Endothelial cell (in vitro differentiated cells): Measurements from ENCODE around the gene PDE4B. TPM values are rescaled to one million over a fixed set of nuclear protein-coding genes. Genes with fewer than 3 reads are reported as not detected.

Experiments used
- DNase-seq: peaks from one replicate; pipeline ENCODE4 v3.0.0; 2021; ENCODE audit warnings: low spot score
- H3K27ac Mint-ChIP-seq: one replicate; pipeline ENCODE4 v1.8.0; 2021; ENCODE audit warnings: mixed read lengths, inconsistent platforms; ENCODE audit not compliant: unreplicated experiment
- H3K27me3 Mint-ChIP-seq: one replicate; pipeline ENCODE4 v1.8.0; 2021; ENCODE audit warnings: mild to moderate bottlenecking, moderate library complexity, mixed read lengths, inconsistent platforms; ENCODE audit not compliant: unreplicated experiment
- H3K36me3 Mint-ChIP-seq: one replicate; pipeline ENCODE4 v1.8.0; 2021; ENCODE audit warnings: mild to moderate bottlenecking, low read depth, mixed read lengths, inconsistent platforms; ENCODE audit not compliant: unreplicated experiment
- H3K4me1 Mint-ChIP-seq: one replicate; pipeline ENCODE4 v1.8.0; 2021; ENCODE audit warnings: mild to moderate bottlenecking, mixed read lengths, inconsistent platforms; ENCODE audit not compliant: unreplicated experiment
- H3K4me3 Mint-ChIP-seq: one replicate; pipeline ENCODE4 v1.8.0; 2021; ENCODE audit warnings: mild to moderate bottlenecking, mixed read lengths, inconsistent platforms; ENCODE audit not compliant: unreplicated experiment
- H3K9me3 Mint-ChIP-seq: one replicate; pipeline ENCODE4 v1.8.0; 2021; ENCODE audit warnings: mixed read lengths, inconsistent platforms; ENCODE audit not compliant: unreplicated experiment
- total RNA-seq: library from RNA; stranded (reverse); fragmentation: NEBNext Ultra II Directional; extraction: Animal tissue kit (Norgen Biotek cat#: 25700); gene quantifications from one replicate; pipeline ENCODE4 v1.2.1, GENCODE V29; 2021; ENCODE audit not compliant: unreplicated experiment
- TF ChIP-seq, protein P1 (sequence below): fragments of 200-600 bp; sonication (generic); IDR thresholded peaks from one replicate; pipeline ENCODE4 v1.5.0; 2021; ENCODE audit warnings: antibody characterized with exemption; ENCODE audit not compliant: unreplicated experiment

Gene PDE4B
- total RNA-seq, 1 donor from 2014 or later = 45.6 TPM

DNA sequence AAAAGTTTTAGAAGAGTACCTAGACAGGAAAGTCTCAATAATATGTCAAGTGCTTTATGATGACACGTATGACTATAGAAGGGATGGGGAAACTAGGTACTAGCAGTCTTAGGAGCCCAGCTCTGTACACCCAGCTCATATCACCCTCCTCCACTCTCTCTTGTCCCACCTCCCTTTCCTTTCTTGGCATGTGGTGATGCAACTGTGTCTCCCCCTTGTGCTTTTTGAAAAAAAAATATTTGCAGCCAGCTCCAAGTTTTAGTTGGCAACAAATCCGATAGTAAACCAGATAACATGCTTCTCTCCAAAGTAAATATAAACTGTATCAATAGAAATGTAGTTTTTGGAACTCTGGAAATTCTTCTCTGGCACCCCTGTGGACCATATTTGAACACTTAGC is 280.7 kb downstream of the PDE4B start:
- Mint-ChIP-seq H3K27me3 (peaks cover 2% of the 10 kb centered on the region), H3K27ac (no peak overlapping the region), H3K4me1 (peaks cover 10% of the 10 kb centered on the region), H3K9me3 (no peaks in the 10 kb centered on the region), H3K4me3 (no peak overlapping the region), H3K36me3 (no peaks in the 10 kb centered on the region)
- no peak for DNase-seq
- TF ChIP-seq, protein P1, sequence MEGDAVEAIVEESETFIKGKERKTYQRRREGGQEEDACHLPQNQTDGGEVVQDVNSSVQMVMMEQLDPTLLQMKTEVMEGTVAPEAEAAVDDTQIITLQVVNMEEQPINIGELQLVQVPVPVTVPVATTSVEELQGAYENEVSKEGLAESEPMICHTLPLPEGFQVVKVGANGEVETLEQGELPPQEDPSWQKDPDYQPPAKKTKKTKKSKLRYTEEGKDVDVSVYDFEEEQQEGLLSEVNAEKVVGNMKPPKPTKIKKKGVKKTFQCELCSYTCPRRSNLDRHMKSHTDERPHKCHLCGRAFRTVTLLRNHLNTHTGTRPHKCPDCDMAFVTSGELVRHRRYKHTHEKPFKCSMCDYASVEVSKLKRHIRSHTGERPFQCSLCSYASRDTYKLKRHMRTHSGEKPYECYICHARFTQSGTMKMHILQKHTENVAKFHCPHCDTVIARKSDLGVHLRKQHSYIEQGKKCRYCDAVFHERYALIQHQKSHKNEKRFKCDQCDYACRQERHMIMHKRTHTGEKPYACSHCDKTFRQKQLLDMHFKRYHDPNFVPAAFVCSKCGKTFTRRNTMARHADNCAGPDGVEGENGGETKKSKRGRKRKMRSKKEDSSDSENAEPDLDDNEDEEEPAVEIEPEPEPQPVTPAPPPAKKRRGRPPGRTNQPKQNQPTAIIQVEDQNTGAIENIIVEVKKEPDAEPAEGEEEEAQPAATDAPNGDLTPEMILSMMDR = no peak

- Mint-ChIP-seq H3K9me3 (no peaks in the 10 kb centered on the region), H3K4me1 (peaks cover 10% of the 10 kb centered on the region), H3K27me3 (peaks cover 2% of the 10 kb centered on the region), H3K36me3 (no peaks in the 10 kb centered on the region), H3K27ac (no peak overlapping the region), H3K4me3 (no peak overlapping the region)
- no peak for DNase-seq
- TF ChIP-seq, protein P1 = no peak
Measured at GRCh38 chr1:66074147-66074546, 281.5 kb downstream of the PDE4B start.

GRCh38 chr1:66078412-66078811 is 285.7 kb downstream of the PDE4B start:
- Mint-ChIP-seq H3K27me3 (no peaks in the 10 kb centered on the region), H3K9me3 (no peaks in the 10 kb centered on the region), H3K4me1 (no peaks in the 10 kb centered on the region), H3K4me3 (no peak overlapping the region), H3K27ac (no peak overlapping the region), H3K36me3 (no peaks in the 10 kb centered on the region)
- no peak for DNase-seq
- TF ChIP-seq, protein P1 = no peak

- Mint-ChIP-seq H3K4me1 (no peaks in the 10 kb centered on the region), H3K9me3 (no peaks in the 10 kb centered on the region), H3K27me3 (no peaks in the 10 kb centered on the region), H3K4me3 (no peak overlapping the region), H3K27ac (no peak overlapping the region), H3K36me3 (no peaks in the 10 kb centered on the region)
- TF ChIP-seq, protein P1 = no peak
- DNase-seq = no peak
Measured at GRCh38 chr1:66083003-66083402, 290.3 kb downstream of the PDE4B start.

DNA sequence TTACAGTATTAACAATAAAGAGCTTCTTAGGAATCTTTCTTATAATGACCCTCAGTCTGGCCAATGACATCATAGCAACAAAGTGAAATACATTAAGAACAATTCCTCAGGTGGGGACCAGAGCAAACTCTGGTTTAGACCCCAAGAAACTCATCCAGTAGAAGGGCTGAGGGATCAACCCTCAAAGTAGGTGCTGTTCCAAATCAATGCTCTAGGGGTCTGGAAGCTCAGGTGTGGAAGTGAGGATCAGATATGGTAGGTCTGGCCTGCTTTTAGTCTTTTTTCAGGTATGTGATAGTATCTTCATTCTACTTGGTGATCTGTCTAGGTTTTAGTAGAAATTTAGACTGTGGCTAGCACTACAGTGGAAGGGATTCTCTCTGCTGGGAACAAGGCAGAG is 291.7 kb downstream of the PDE4B start:
- no peaks in the 10 kb centered on the region for H3K36me3 Mint-ChIP-seq
- TF ChIP-seq, protein P1 = peak; percentile 20
- H3K4me1 Mint-ChIP-seq = no peaks in the 10 kb centered on the region
- DNase-seq = no peak
- no peaks in the 10 kb centered on the region for H3K27me3 Mint-ChIP-seq
- H3K27ac Mint-ChIP-seq = no peak overlapping the region
- H3K4me3 Mint-ChIP-seq = no peak overlapping the region
- no peaks in the 10 kb centered on the region for H3K9me3 Mint-ChIP-seq
